Right lobe of liver (tissue), 4 donors: ENCODE results near the gene CFLAR.

Experiments used
- POLR2A ChIP-seq: fragments of 450-650 bp; IDR thresholded peaks from one replicate; pipeline ENCODE4 v1.6.1; 2017; ENCODE audit warnings: antibody characterized with exemption, mild to moderate bottlenecking
- TF ChIP-seq, protein P1 (sequence below), 4 donors: fragments of 200-600 bp in 3 of 4; fragments of 450-650 bp in 1 of 4; IDR thresholded peaks; one replicate each; pipeline versions ENCODE4 v1.5.1 to v1.8.0; 2016 to 2022; ENCODE audit warnings: antibody characterized with exemption in 4 of 4, mild to moderate bottlenecking in 2 of 4
- donor health status: DM: no; HTN: no; CAD: no.
- donor health status: DM: no; HTN: no; CAD: no.
- donor health status: DM: no; HTN: yes; CAD: no.

DNA sequence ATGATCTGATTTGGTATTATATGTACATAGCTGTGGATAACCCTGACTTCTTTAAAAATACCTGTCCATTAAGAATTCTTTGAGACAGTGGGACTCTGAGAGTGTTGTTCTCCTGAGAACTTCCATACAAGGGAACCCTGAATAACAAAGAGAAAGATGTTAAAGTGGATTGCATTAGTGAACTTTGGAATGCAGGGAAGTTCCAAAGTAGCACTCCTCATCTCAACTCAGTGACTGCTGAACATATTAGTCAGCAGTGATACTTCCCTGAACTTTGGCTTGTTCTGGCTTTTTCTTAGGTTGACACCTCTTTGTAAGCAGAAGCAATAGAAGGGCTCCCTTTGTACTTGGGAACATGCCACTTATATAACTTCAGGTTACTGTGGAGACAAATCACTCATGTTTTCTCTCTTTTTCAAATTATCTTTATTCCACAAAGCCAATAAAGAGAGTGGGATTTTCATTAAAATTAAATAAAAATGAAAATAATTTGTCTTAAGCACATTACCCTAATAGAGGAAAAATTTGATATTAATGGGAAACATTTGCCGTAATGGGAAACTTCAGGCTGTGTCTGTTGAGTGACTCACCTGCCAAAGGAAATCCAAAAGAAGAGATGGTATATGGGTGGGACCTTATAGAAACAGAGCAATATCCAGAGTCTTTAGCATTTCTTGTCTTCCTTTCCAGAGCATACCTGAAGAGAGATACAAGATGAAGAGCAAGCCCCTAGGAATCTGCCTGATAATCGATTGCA is 33.3 kb downstream of the CFLAR start:
- TF ChIP-seq, protein P1, sequence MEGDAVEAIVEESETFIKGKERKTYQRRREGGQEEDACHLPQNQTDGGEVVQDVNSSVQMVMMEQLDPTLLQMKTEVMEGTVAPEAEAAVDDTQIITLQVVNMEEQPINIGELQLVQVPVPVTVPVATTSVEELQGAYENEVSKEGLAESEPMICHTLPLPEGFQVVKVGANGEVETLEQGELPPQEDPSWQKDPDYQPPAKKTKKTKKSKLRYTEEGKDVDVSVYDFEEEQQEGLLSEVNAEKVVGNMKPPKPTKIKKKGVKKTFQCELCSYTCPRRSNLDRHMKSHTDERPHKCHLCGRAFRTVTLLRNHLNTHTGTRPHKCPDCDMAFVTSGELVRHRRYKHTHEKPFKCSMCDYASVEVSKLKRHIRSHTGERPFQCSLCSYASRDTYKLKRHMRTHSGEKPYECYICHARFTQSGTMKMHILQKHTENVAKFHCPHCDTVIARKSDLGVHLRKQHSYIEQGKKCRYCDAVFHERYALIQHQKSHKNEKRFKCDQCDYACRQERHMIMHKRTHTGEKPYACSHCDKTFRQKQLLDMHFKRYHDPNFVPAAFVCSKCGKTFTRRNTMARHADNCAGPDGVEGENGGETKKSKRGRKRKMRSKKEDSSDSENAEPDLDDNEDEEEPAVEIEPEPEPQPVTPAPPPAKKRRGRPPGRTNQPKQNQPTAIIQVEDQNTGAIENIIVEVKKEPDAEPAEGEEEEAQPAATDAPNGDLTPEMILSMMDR (IDR thresholded peaks at IDR 0.05): no peak
- no peak for TF ChIP-seq POLR2A
